ENCODE measurements around the gene CTU2. TPM values are rescaled to one million over a fixed set of nuclear protein-coding genes. Genes with fewer than 3 reads are reported as not detected.

Gene CTU2
- total RNA-seq, 1 donor from 2014 or later: 27.1 TPM

DNA sequence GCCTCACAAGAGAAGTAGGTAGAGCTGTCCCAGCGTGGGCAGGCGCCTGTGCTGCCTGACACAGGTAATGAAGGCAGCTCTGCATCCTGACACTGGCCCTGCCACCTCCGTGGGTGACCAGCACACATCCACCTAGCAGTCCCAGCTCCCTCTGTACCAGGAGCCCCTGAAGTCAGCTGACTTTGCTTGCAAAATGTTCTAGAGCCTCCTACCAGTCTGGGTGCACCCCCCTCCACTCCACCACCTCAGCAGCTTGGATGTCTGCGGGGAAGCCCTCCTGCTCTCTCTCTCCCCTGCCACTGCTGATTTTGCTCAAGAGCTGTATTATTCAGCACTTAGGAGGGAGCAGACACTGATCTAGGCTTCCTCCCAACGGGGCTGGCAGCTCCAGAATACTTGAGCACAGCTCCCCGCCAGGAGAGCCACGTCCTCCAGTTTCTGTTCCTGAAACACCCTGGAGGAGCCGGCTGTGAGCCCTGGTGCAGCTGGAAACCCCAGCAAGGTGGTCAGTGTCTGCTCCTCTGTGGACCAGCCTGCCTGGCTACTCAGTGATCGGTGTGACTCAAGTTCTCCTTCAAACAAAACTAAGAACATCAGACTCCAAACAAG is 1.1 kb upstream of the CTU2 start:
- H3K36me3 Mint-ChIP-seq: no peaks in the 10 kb centered on the region
- H3K4me1 Mint-ChIP-seq (ENCODE audit: unreplicated experiment): peaks cover 16% of the 10 kb centered on the region
- no peaks in the 10 kb centered on the region for H3K27me3 Mint-ChIP-seq
- H3K27ac Mint-ChIP-seq: peak overlapping the region; percentile 72
- H3K4me3 Mint-ChIP-seq: peak overlapping the region; percentile 88
- no peak for DNase-seq (ENCODE audit: extremely low spot score, unreplicated experiment)
- TF ChIP-seq, protein P1, sequence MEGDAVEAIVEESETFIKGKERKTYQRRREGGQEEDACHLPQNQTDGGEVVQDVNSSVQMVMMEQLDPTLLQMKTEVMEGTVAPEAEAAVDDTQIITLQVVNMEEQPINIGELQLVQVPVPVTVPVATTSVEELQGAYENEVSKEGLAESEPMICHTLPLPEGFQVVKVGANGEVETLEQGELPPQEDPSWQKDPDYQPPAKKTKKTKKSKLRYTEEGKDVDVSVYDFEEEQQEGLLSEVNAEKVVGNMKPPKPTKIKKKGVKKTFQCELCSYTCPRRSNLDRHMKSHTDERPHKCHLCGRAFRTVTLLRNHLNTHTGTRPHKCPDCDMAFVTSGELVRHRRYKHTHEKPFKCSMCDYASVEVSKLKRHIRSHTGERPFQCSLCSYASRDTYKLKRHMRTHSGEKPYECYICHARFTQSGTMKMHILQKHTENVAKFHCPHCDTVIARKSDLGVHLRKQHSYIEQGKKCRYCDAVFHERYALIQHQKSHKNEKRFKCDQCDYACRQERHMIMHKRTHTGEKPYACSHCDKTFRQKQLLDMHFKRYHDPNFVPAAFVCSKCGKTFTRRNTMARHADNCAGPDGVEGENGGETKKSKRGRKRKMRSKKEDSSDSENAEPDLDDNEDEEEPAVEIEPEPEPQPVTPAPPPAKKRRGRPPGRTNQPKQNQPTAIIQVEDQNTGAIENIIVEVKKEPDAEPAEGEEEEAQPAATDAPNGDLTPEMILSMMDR (conservative IDR thresholded peaks at IDR 0.05): no peak
- no peaks in the 10 kb centered on the region for H3K9me3 Mint-ChIP-seq

DNA sequence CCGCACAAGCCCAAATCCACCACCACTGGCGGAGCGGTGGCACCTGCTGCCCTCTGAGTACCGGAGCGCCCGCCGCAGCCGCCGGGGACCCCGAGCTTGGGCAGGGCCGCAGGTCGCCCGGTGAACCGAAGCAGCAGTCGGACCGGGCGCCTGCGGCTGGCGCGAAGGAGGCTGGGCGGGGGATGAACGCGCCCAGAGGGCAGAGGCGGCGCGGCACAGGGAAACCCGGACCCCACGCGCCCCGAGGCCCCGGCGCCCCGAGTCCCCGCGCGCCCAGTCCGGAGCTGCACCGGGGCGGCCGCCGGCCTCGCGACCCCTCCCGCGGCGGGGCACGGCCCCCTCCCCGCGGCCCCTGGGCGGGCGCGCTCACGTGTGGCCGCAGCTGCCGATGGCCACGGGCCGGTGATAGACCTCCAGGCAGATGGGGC is 488 bp upstream of the CTU2 start:
- DNase-seq (ENCODE audit: extremely low spot score, unreplicated experiment): no peak
- H3K36me3 Mint-ChIP-seq: no peaks in the 10 kb centered on the region
- peak overlapping the region; percentile 72 for H3K27ac Mint-ChIP-seq
- peaks cover 16% of the 10 kb centered on the region for H3K4me1 Mint-ChIP-seq (ENCODE audit: unreplicated experiment)
- H3K4me3 Mint-ChIP-seq: peak overlapping the region; percentile 88
- no peaks in the 10 kb centered on the region for H3K27me3 Mint-ChIP-seq
- no peaks in the 10 kb centered on the region for H3K9me3 Mint-ChIP-seq
- TF ChIP-seq, protein P1 (conservative IDR thresholded peaks at IDR 0.05): no peak

DNA sequence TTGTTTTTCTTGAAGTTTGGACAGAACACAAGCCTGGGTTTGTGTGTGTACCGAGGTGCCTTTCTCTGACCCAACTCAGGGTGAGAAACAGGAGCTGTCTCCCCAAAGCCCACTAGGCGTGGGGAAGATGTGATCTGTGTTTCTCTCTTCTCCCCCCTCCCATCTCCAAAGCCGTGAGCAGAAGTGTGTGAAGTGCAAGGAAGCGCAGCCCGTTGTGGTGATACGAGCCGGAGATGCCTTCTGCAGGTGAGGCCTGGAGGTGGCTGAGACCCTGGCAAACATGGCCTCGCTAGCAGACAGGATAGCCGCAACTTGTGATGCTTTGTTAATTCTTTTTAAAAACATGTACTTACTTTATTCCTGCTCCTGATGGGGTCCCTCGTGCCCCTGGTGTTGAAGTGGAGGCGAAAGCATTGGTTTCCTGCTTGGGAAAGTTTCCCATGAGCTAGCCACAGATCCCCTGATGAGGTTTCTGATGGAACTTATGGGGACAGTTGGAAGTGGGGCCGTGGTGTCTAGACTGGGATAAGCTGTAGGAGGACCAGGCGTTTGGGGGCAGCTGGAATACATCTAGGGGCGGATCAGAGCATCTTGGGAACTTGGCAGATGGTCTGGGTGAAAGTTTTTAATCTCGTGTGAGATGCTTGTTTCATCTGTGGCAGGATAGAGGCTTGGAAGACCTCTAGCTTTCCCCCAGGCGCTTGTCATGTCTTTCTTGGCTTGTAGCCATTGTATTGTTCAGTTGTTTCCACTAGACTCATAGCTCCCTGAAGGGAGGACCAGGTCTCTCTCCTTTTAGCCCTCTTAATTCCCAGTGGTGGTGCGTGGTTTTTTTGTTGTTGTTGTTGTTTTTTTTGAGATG is 893 bp downstream of the CTU2 start:
- Mint-ChIP-seq H3K27ac (peak overlapping the region; percentile 76), H3K4me3 (peak overlapping the region; percentile 84), H3K4me1 (ENCODE audit: unreplicated experiment) (peaks cover 16% of the 10 kb centered on the region), H3K9me3 (no peaks in the 10 kb centered on the region), H3K36me3 (no peaks in the 10 kb centered on the region), H3K27me3 (no peaks in the 10 kb centered on the region)
- DNase-seq (ENCODE audit: extremely low spot score, unreplicated experiment): no peak
- TF ChIP-seq, protein P1 (conservative IDR thresholded peaks at IDR 0.05): no peak

DNA sequence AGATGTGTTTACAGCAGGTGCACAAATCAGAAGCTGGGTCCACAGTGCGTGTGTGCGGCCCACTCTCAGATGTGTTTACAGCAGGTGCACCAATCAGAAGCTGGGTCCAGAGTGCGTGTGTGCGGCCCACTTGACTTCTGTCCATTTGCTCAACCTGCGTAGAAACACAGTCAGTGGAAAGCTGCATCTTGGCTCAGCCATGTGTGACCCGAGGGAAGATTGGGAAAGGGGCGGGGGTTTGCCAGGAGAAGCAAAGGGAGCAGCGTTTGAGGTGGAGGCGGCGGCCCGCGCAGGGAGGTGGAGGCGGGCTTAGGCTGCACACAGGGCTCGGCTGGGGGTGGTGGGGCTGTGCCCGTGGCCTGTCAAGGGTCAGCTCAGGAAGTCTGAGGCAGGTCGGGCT is 4.3 kb downstream of the CTU2 start:
- DNase-seq (ENCODE audit: extremely low spot score, unreplicated experiment): no peak
- Mint-ChIP-seq H3K36me3 (no peaks in the 10 kb centered on the region), H3K4me1 (ENCODE audit: unreplicated experiment) (peaks cover 7% of the 10 kb centered on the region), H3K27ac (no peak overlapping the region), H3K4me3 (no peak overlapping the region), H3K9me3 (no peaks in the 10 kb centered on the region), H3K27me3 (no peaks in the 10 kb centered on the region)
- TF ChIP-seq, protein P1 (conservative IDR thresholded peaks at IDR 0.05): no peak

DNA sequence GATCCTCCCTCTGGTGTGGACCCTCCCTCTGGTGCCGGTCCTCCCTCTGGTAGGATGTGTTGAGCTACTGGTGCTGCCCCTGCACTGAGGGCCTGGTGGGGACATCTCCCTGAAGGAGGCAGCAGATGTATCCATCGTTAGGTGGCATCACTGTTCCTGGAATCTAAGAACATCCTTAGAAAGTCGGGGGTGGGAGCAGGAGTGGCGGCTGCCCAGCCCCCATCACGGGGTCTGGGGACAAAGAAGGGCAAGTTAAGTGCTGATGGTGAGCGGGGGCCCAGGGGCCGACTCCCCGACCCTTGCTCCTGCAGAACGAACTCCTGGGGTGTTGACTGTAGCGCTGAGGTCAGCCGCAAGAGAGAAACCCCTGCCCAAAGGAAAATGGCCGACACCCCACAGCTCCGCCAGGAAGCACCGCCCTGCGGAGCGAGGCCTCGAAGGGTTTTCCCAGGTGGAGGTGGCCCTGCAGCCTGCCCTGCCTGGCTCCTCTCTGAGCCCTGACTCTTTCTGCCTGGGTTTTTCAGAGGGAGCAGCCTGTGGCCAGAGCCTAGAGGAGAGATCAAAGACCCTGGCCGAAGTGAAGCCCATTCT is 5.5 kb downstream of the CTU2 start:
- no peak overlapping the region for H3K27ac Mint-ChIP-seq
- H3K36me3 Mint-ChIP-seq: no peaks in the 10 kb centered on the region
- H3K27me3 Mint-ChIP-seq: no peaks in the 10 kb centered on the region
- no peak overlapping the region for H3K4me3 Mint-ChIP-seq
- peaks cover 7% of the 10 kb centered on the region for H3K4me1 Mint-ChIP-seq (ENCODE audit: unreplicated experiment)
- H3K9me3 Mint-ChIP-seq: no peaks in the 10 kb centered on the region
- DNase-seq (ENCODE audit: extremely low spot score, unreplicated experiment): no peak
- TF ChIP-seq, protein P1 (conservative IDR thresholded peaks at IDR 0.05): no peak
